ENCODE measurements around the gene ARHGDIB. TPM values are rescaled to one million over a fixed set of nuclear protein-coding genes. Genes with fewer than 3 reads are reported as not detected.

Gene ARHGDIB
- total RNA-seq, 3 donors from 2014 or later (not counting 1 experiment from before 2014, with no cell fraction given): 838 to 962 (median 929) TPM

DNA sequence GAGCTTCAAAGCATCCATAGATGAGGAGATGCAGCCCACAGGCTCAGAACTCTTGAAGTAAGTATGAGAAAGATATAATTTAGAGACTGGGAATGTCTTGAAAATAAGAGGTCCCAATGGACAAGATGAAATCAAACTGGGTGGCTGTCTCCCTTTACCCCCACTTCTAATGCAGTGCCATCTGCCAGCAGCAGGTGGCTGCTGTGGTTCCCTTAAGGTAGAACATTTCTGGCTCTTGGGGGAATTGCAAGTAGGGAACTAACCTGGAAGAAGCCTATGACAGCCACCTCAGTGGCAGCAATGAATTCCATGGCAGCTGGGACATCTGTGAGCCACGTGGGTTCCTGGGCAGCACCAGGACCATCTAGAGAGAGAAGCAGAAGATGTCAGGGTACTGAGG lies 23.7 kb downstream of the ARHGDIB start:
- intact Hi-C loops (cut with micrococcal nuclease): loop anchor here (1.0 kb wide), 1 partner anchor 58 kb away; no protein-coding TSS in a partner anchor
- Mint-ChIP-seq H3K27ac (peak overlapping the region; percentile 89 to 91), H3K27me3 (ENCODE audit: low read depth in 2 of 2) (no peaks in the 10 kb centered on the region), H3K36me3 (peaks cover 43% of the 10 kb centered on the region), H3K4me1 (peaks cover 42 to 51% of the 10 kb centered on the region in 2 donors), H3K9me3 (no peaks in the 10 kb centered on the region), H3K4me3 (no peak overlapping the region)
- DNase-seq: peak in 1 of 2 donors; percentile 65
- WGBS (ENCODE audit: insufficient coverage): 83% methylated on average over 1 of the region's 1 CpG
- ATAC-seq: peak in 2 of 3 donors; percentile 57 to 59
- TF ChIP-seq CTCF (IDR thresholded peaks at IDR 0.05): peak; percentile 38
- no peaks in the 10 kb centered on the region for H3K9me3 ChIP-seq (ENCODE audit: control insufficient read depth, insufficient read depth, low read length)
- H3K4me3 ChIP-seq (ENCODE audit: low read length): no peak overlapping the region
- peaks cover 8% of the 10 kb centered on the region for H3K4me1 ChIP-seq (ENCODE audit: control insufficient read depth, insufficient read depth, low read length)
- H3K27me3 ChIP-seq (ENCODE audit: control insufficient read depth, insufficient read depth, low read length): no peaks in the 10 kb centered on the region
- peaks cover 69% of the 10 kb centered on the region for H3K36me3 ChIP-seq (ENCODE audit: control insufficient read depth, insufficient read depth, low read length)
- H3K27ac ChIP-seq (ENCODE audit: low read length): peak overlapping the region; percentile 5

- intact Hi-C loops (cut with micrococcal nuclease): loop anchor here (1.0 kb wide), 1 partner anchor 58 kb away; no protein-coding TSS in a partner anchor
- Histone ChIP-seq H3K27ac (ENCODE audit: low read length) (peak overlapping the region; percentile 5), H3K9me3 (ENCODE audit: control insufficient read depth, insufficient read depth, low read length) (no peaks in the 10 kb centered on the region), H3K27me3 (ENCODE audit: control insufficient read depth, insufficient read depth, low read length) (no peaks in the 10 kb centered on the region), H3K4me3 (ENCODE audit: low read length) (no peak overlapping the region), H3K36me3 (ENCODE audit: control insufficient read depth, insufficient read depth, low read length) (peaks cover 68% of the 10 kb centered on the region), H3K4me1 (ENCODE audit: control insufficient read depth, insufficient read depth, low read length) (peaks cover 8% of the 10 kb centered on the region)
- H3K4me1 Mint-ChIP-seq: peaks cover 36 to 47% of the 10 kb centered on the region in 2 donors
- DNase-seq (no peak), ATAC-seq (no peak)
- peaks cover 37% of the 10 kb centered on the region for H3K36me3 Mint-ChIP-seq
- H3K27me3 Mint-ChIP-seq (ENCODE audit: low read depth in 2 of 2): no peaks in the 10 kb centered on the region
- TF ChIP-seq CTCF (IDR thresholded peaks at IDR 0.05): no peak
- 100% methylated on average over 3 of the region's 3 CpGs for WGBS (ENCODE audit: insufficient coverage)
- H3K27ac Mint-ChIP-seq: peak overlapping the region; percentile 89 to 91
- no peak overlapping the region for H3K4me3 Mint-ChIP-seq
- no peaks in the 10 kb centered on the region for H3K9me3 Mint-ChIP-seq
These were observed 24.4 kb downstream of the ARHGDIB start for GRCh38 chr12:14937014-14937413.

DNA sequence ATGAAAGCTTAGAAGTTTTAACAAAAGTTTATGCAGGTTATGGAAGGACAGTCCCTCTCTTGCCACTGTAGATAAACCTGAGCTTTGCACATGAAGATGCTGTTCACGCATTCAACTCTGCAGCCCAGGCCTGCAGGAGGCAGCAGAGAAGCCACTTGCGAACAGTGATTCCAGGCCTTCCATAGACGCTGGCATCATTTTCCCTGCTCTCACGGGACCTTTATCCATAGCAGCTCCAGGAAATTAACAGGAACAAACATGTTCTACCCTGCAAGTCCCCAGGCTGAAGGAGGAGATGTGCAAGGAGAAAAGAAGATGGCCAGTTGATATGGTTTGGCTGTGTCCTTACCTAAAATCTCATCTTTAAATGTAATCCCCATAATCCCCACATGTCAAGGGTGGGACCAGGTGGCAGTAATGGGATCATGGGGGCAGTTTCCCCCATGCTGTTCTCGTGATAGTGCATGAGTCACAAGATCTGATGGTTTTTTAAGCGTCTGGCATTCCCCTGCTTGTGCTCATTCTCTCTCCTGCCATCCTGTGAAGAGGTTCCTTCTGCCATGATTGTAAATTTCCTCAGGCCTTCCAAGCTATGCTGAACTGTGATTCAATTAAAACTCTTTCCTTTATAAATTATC lies 25.1 kb downstream of the ARHGDIB start:
- WGBS (ENCODE audit: insufficient coverage): 93% methylated on average over 6 of the region's 6 CpGs
- H3K4me3 Mint-ChIP-seq: no peak overlapping the region
- peak overlapping the region; percentile 51 to 91 for H3K27ac Mint-ChIP-seq
- Histone ChIP-seq H3K27ac (ENCODE audit: low read length) (no peak overlapping the region), H3K36me3 (ENCODE audit: control insufficient read depth, insufficient read depth, low read length) (peaks cover 68% of the 10 kb centered on the region), H3K9me3 (ENCODE audit: control insufficient read depth, insufficient read depth, low read length) (no peaks in the 10 kb centered on the region), H3K27me3 (ENCODE audit: control insufficient read depth, insufficient read depth, low read length) (no peaks in the 10 kb centered on the region), H3K4me1 (ENCODE audit: control insufficient read depth, insufficient read depth, low read length) (peaks cover 8% of the 10 kb centered on the region), H3K4me3 (ENCODE audit: low read length) (no peak overlapping the region)
- DNase-seq: peak in 1 of 2 donors; percentile 52
- ATAC-seq: no peak
- TF ChIP-seq CTCF (IDR thresholded peaks at IDR 0.05): no peak
- no peaks in the 10 kb centered on the region for H3K9me3 Mint-ChIP-seq
- H3K36me3 Mint-ChIP-seq: peaks cover 33% of the 10 kb centered on the region
- peaks cover 33 to 45% of the 10 kb centered on the region in 2 donors for H3K4me1 Mint-ChIP-seq
- H3K27me3 Mint-ChIP-seq (ENCODE audit: low read depth in 2 of 2): no peaks in the 10 kb centered on the region
- intact Hi-C loops (cut with micrococcal nuclease): no loop called here

Measured in natural killer cell (primary cell).